Measurements from ENCODE around the gene UBE2G1.

UBE2G1 gene

DNA sequence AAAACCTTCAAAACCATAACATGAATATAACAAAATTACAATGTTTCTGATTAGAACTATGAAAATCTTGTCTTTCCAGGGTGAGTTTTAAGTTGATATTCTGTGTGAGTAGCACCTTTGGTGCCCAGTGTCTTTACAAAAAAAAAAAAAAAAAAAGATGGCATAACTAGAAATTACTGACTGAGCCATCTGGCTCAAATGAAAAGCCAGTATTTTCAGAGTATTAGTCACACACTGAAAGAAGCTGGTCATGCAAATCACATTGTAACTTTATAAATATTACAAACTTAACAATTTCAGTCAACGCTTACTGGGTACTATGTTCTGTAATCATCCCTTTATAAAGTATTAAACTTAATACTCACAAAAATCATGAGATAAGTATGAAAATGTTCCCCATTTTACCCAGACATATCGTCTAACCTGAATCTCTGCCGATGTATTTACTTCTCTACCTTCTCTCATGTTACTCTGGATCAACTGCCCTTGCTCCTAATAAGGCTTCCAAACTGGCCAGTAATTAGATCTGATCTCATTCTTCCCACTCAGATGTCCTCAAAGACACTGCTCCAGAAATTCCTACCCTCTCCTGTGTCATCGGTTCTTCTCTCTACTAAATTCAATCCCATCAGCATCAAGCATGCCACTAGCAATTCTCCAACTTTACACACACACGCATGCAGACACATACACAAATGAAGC, 25.4 kb downstream of the UBE2G1 start:
- Histone ChIP-seq H3K4me1 (ENCODE audit: control insufficient read depth in 1 of 2, insufficient read depth in 2 of 2, low read length in 2 of 2) (peaks cover 4 to 10% of the 10 kb centered on the region in 2 donors), H3K27ac (ENCODE audit: low read depth, low read length) (no peak overlapping the region), H3K36me3 (ENCODE audit: control insufficient read depth in 1 of 2, insufficient read depth in 2 of 2, low read length in 2 of 2) (no peaks in the 10 kb centered on the region), H3K4me3 (ENCODE audit: low read depth in 1 of 2, low read length in 2 of 2) (no peak overlapping the region), H3K9me3 (ENCODE audit: control insufficient read depth in 1 of 2, low read length in 2 of 2) (no peaks in the 10 kb centered on the region), H3K9ac (ENCODE audit: low read depth in 1 of 2, low read length in 2 of 2) (no peak overlapping the region), H3K27me3 (ENCODE audit: control insufficient read depth in 1 of 2, insufficient read depth in 2 of 2, low read length in 2 of 2) (no peaks in the 10 kb centered on the region)

DNA sequence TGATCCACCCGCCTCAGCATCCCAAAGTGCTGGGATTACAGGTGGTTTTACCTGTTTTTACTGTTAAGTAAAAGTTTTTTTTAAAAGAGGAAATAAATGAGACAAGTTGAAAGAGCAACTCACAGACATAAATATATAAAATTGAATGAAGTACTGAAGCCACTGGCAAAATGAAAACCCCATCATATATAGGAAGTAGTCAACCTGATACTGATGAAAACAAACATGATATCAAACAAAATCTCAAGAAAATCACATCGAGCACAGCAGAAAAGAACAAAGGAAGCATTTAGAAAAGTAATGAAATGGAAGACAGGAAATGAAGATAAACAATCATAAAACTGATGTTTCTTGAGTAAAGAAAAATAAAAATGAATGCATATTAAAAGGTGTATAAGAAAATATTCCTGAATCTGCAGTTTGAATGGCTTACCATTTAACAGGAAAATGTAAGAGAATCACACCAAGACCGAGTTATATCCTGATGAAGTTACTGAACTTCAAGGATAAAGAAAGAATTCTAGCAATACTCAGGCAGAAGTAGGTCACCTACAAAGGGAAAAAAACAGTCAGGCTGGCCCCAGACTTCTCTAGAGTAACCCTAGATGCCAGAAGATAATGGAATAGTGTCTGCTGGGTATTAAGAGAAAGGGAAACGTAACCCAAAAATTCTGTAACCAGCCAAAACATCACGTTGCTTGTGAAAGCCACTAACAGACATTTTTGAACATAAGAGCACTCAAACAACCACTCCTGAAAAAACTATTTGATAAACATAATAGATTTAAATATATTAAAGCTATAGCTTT, 31.5 kb downstream of the UBE2G1 start:
- H3K4me1 ChIP-seq (ENCODE audit: control insufficient read depth in 1 of 2, insufficient read depth in 2 of 2, low read length in 2 of 2), result peaks cover 0 to 5% of the 10 kb centered on the region in 2 donors
- no peaks in the 10 kb centered on the region for H3K9me3 ChIP-seq (ENCODE audit: control insufficient read depth in 1 of 2, low read length in 2 of 2)
- no peak overlapping the region for H3K9ac ChIP-seq (ENCODE audit: low read depth in 1 of 2, low read length in 2 of 2)
- H3K27ac ChIP-seq (ENCODE audit: low read depth, low read length), result no peak overlapping the region
- H3K4me3 ChIP-seq (ENCODE audit: low read depth in 1 of 2, low read length in 2 of 2), result no peak overlapping the region
- H3K27me3 ChIP-seq (ENCODE audit: control insufficient read depth in 1 of 2, insufficient read depth in 2 of 2, low read length in 2 of 2), result no peaks in the 10 kb centered on the region
- no peaks in the 10 kb centered on the region for H3K36me3 ChIP-seq (ENCODE audit: control insufficient read depth in 1 of 2, insufficient read depth in 2 of 2, low read length in 2 of 2)

DNA sequence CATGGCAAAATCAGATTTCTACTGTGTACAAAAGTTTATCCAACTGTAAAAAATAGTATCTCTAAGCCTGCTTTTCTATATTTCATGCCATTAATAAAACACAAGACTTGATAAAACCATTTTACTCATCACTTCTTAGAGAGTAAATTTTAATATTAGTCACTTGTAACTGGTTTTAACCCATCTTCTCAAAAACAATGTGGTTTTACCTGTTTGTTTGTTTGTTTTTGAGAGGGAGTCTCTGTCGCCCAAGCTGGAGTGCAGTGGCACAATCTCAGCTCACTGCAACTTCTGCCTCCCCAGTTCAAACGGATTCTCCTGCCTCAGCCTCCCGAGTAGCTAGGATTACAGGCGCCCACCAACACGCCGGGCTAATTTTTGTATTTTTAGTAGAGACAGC, 32.1 kb downstream of the UBE2G1 start:
- Histone ChIP-seq H3K4me1 (ENCODE audit: control insufficient read depth in 1 of 2, insufficient read depth in 2 of 2, low read length in 2 of 2) (peaks cover 0 to 5% of the 10 kb centered on the region in 2 donors), H3K36me3 (ENCODE audit: control insufficient read depth in 1 of 2, insufficient read depth in 2 of 2, low read length in 2 of 2) (no peaks in the 10 kb centered on the region), H3K27me3 (ENCODE audit: control insufficient read depth in 1 of 2, insufficient read depth in 2 of 2, low read length in 2 of 2) (no peaks in the 10 kb centered on the region), H3K27ac (ENCODE audit: low read depth, low read length) (no peak overlapping the region), H3K4me3 (ENCODE audit: low read depth in 1 of 2, low read length in 2 of 2) (no peak overlapping the region), H3K9ac (ENCODE audit: low read depth in 1 of 2, low read length in 2 of 2) (no peak overlapping the region), H3K9me3 (ENCODE audit: control insufficient read depth in 1 of 2, low read length in 2 of 2) (no peaks in the 10 kb centered on the region)

DNA sequence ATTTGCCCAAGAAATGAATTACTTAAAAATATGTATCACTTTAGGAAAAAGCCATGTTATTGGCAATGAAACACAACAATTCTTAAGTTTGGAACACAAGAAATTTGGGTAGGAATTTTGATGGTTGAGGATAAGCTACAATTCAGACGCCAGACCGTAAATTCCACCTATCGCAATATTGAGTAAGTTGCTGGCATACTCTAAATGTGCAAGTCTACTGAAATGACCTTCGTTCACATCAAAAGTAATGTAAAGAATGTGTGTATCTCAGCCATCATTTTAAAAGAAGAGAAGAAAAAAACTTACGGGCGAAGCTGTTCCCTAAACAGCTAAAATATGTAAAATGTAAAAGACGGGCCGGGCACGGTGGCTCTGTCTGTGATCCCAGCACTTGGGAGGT, 33.4 kb downstream of the UBE2G1 start:
- Histone ChIP-seq H3K9me3 (ENCODE audit: control insufficient read depth in 1 of 2, low read length in 2 of 2) (no peaks in the 10 kb centered on the region), H3K4me3 (ENCODE audit: low read depth in 1 of 2, low read length in 2 of 2) (no peak overlapping the region), H3K9ac (ENCODE audit: low read depth in 1 of 2, low read length in 2 of 2) (no peak overlapping the region), H3K27ac (ENCODE audit: low read depth, low read length) (no peak overlapping the region), H3K36me3 (ENCODE audit: control insufficient read depth in 1 of 2, insufficient read depth in 2 of 2, low read length in 2 of 2) (no peaks in the 10 kb centered on the region), H3K27me3 (ENCODE audit: control insufficient read depth in 1 of 2, insufficient read depth in 2 of 2, low read length in 2 of 2) (no peaks in the 10 kb centered on the region), H3K4me1 (ENCODE audit: control insufficient read depth in 1 of 2, insufficient read depth in 2 of 2, low read length in 2 of 2) (peaks cover 0 to 5% of the 10 kb centered on the region in 2 donors)

DNA sequence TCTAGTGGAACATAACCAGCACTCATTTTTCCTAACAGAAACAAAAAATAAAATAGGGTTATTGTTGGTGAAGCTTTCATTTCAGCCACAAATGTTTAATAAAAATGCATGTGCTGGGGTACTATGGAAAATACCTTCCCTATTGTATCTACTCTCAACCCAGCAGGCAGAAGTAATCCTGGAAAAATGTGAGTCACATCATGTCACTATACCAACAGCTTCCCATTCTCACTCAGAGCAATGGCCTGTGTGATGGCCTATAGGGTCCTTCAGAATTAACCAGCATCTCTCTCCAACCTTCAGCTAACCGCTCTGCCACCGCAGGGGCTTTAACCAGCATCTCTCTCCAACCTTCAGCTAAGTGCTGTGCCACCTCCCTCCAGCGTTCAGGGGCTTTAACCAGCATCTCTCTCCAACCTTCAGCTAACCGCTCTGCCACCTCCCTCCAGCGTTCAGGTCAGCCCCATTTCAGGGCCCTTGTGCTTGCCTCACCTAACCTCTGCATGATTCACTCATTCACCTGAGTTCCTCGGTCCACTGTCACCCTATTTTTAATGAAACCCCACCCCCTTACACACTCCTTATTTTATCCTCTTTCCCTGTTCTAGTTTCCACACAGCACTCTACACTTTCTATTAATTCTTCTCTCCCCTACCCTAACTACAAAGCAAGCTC, 34.0 kb downstream of the UBE2G1 start:
- Histone ChIP-seq H3K4me3 (ENCODE audit: low read depth in 1 of 2, low read length in 2 of 2) (no peak overlapping the region), H3K9ac (ENCODE audit: low read depth in 1 of 2, low read length in 2 of 2) (no peak overlapping the region), H3K9me3 (ENCODE audit: control insufficient read depth in 1 of 2, low read length in 2 of 2) (no peaks in the 10 kb centered on the region), H3K27me3 (ENCODE audit: control insufficient read depth in 1 of 2, insufficient read depth in 2 of 2, low read length in 2 of 2) (no peaks in the 10 kb centered on the region), H3K36me3 (ENCODE audit: control insufficient read depth in 1 of 2, insufficient read depth in 2 of 2, low read length in 2 of 2) (no peaks in the 10 kb centered on the region), H3K27ac (ENCODE audit: low read depth, low read length) (no peak overlapping the region), H3K4me1 (ENCODE audit: control insufficient read depth in 1 of 2, insufficient read depth in 2 of 2, low read length in 2 of 2) (peaks cover 0 to 5% of the 10 kb centered on the region in 2 donors)

DNA sequence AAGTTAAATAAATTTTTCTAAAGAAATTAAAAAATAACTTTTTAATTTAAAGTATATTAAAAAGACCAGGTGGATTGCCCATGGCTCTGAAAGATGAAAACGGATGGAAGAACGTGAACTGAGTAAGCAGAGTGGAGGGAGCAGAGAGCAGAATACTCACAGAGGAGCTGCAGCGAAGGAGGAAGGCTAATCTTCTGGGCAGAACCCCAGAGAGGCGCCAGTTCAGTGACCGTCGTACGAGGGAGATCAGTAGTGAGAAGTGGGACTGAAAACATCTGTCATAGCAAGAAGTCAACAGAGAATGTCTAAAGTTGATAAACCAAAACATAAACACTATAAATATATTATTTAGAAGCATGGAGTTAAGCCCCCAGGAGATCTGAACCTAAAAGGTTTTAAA, 34.9 kb downstream of the UBE2G1 start:
- H3K4me3 ChIP-seq (ENCODE audit: low read depth in 1 of 2, low read length in 2 of 2), result no peak overlapping the region
- no peaks in the 10 kb centered on the region for H3K27me3 ChIP-seq (ENCODE audit: control insufficient read depth in 1 of 2, insufficient read depth in 2 of 2, low read length in 2 of 2)
- H3K4me1 ChIP-seq (ENCODE audit: control insufficient read depth in 1 of 2, insufficient read depth in 2 of 2, low read length in 2 of 2), result peaks cover 0 to 5% of the 10 kb centered on the region in 2 donors
- no peak overlapping the region for H3K9ac ChIP-seq (ENCODE audit: low read depth in 1 of 2, low read length in 2 of 2)
- no peaks in the 10 kb centered on the region for H3K36me3 ChIP-seq (ENCODE audit: control insufficient read depth in 1 of 2, insufficient read depth in 2 of 2, low read length in 2 of 2)
- H3K9me3 ChIP-seq (ENCODE audit: control insufficient read depth in 1 of 2, low read length in 2 of 2), result no peaks in the 10 kb centered on the region
- no peak overlapping the region for H3K27ac ChIP-seq (ENCODE audit: low read depth, low read length)

DNA sequence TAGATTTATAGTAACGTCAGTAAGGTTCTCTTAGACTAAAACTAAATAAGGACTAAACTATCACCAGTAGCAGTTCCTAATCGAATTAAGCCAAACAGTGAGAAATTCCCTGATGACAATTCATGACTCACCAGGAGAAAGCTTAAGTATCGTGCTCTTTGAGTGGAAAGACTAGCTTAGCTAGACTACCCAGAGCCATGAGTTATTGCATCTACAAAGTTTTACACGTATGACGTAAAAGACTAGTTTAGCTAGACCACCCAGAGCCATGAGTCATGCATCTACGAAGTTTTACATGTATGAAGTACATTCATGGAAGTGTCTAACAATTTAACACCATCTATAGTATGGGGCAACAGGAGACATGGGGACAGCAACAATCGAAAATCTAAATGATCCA, 36.6 kb downstream of the UBE2G1 start:
- H3K9me3 ChIP-seq (ENCODE audit: control insufficient read depth in 1 of 2, low read length in 2 of 2), result no peaks in the 10 kb centered on the region
- H3K4me1 ChIP-seq (ENCODE audit: control insufficient read depth in 1 of 2, insufficient read depth in 2 of 2, low read length in 2 of 2), result peaks cover 0 to 5% of the 10 kb centered on the region in 2 donors
- no peak overlapping the region for H3K27ac ChIP-seq (ENCODE audit: low read depth, low read length)
- no peaks in the 10 kb centered on the region for H3K36me3 ChIP-seq (ENCODE audit: control insufficient read depth in 1 of 2, insufficient read depth in 2 of 2, low read length in 2 of 2)
- H3K9ac ChIP-seq (ENCODE audit: low read depth in 1 of 2, low read length in 2 of 2), result no peak overlapping the region
- H3K27me3 ChIP-seq (ENCODE audit: control insufficient read depth in 1 of 2, insufficient read depth in 2 of 2, low read length in 2 of 2), result no peaks in the 10 kb centered on the region
- H3K4me3 ChIP-seq (ENCODE audit: low read depth in 1 of 2, low read length in 2 of 2), result no peak overlapping the region

DNA sequence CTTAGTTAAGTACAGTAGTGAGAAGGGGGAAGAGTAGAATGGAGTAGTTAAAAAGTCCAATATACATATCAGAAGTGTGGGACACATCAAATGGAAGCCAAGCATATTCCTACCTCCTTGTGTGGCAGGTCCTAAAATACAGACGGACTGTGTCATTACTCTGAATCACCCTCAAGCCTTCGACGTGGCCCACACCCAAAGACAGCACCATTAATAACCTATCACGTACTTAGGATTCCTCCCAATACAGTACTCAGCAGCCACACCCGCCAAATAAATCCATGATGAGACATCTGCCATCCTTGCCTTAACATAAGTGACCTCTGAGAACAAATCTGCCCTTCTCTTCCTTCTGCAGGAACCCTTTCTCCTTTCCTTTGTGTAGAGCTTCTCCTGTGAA, 38.9 kb downstream of the UBE2G1 start:
- Histone ChIP-seq H3K27me3 (ENCODE audit: control insufficient read depth in 1 of 2, insufficient read depth in 2 of 2, low read length in 2 of 2) (no peaks in the 10 kb centered on the region), H3K27ac (ENCODE audit: low read depth, low read length) (no peak overlapping the region), H3K4me3 (ENCODE audit: low read depth in 1 of 2, low read length in 2 of 2) (no peak overlapping the region), H3K9ac (ENCODE audit: low read depth in 1 of 2, low read length in 2 of 2) (no peak overlapping the region), H3K36me3 (ENCODE audit: control insufficient read depth in 1 of 2, insufficient read depth in 2 of 2, low read length in 2 of 2) (no peaks in the 10 kb centered on the region), H3K9me3 (ENCODE audit: control insufficient read depth in 1 of 2, low read length in 2 of 2) (no peaks in the 10 kb centered on the region), H3K4me1 (ENCODE audit: control insufficient read depth in 1 of 2, insufficient read depth in 2 of 2, low read length in 2 of 2) (peaks cover 0 to 4% of the 10 kb centered on the region in 2 donors)

DNA sequence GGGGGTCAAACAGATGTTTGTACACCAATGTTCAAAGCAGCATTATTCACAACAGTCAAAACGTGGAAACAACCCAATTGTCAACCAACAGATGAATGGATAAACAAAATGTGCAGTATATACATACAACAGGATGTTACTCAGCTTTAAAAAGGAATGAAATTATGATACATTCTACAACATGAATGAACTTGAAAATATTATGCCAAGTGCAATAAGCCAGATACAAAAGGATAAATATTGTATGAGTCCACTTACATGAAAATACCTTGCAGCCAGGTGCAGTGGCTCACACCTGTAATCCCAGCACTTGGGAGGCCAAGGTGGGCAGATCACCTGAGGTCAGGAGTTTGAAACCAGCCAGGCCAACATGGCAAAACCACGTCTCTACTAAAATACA, 39.9 kb downstream of the UBE2G1 start:
- Histone ChIP-seq H3K9me3 (ENCODE audit: control insufficient read depth in 1 of 2, low read length in 2 of 2) (no peaks in the 10 kb centered on the region), H3K27ac (ENCODE audit: low read depth, low read length) (no peak overlapping the region), H3K9ac (ENCODE audit: low read depth in 1 of 2, low read length in 2 of 2) (no peak overlapping the region), H3K4me3 (ENCODE audit: low read depth in 1 of 2, low read length in 2 of 2) (no peak overlapping the region), H3K4me1 (ENCODE audit: control insufficient read depth in 1 of 2, insufficient read depth in 2 of 2, low read length in 2 of 2) (no peaks in the 10 kb centered on the region), H3K27me3 (ENCODE audit: control insufficient read depth in 1 of 2, insufficient read depth in 2 of 2, low read length in 2 of 2) (no peaks in the 10 kb centered on the region), H3K36me3 (ENCODE audit: control insufficient read depth in 1 of 2, insufficient read depth in 2 of 2, low read length in 2 of 2) (no peaks in the 10 kb centered on the region)

DNA sequence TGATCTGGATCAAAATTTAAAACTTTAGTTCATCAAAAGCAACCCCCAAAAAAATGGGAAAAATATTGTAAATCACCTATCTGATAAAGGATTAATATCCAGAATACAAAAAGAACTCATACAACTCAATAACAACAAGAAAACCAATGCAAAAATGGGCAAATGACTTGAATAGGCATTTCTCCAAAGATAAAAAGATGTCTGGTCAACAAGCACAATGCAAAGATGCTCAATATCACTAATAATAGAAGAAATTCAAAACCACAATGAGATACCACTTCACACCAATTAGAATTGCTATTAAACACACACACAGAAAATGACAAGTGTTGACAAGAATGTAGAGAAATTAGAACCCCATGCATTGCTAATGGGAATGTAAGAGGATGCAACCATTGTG, 40.4 kb downstream of the UBE2G1 start:
- H3K9ac ChIP-seq (ENCODE audit: low read depth in 1 of 2, low read length in 2 of 2), result no peak overlapping the region

More for the DNA sequence above, 40.4 kb downstream of the UBE2G1 start:
- Histone ChIP-seq H3K27me3 (ENCODE audit: control insufficient read depth in 1 of 2, insufficient read depth in 2 of 2, low read length in 2 of 2) (no peaks in the 10 kb centered on the region), H3K4me3 (ENCODE audit: low read depth in 1 of 2, low read length in 2 of 2) (no peak overlapping the region), H3K27ac (ENCODE audit: low read depth, low read length) (no peak overlapping the region), H3K36me3 (ENCODE audit: control insufficient read depth in 1 of 2, insufficient read depth in 2 of 2, low read length in 2 of 2) (no peaks in the 10 kb centered on the region), H3K9me3 (ENCODE audit: control insufficient read depth in 1 of 2, low read length in 2 of 2) (no peaks in the 10 kb centered on the region), H3K4me1 (ENCODE audit: control insufficient read depth in 1 of 2, insufficient read depth in 2 of 2, low read length in 2 of 2) (no peaks in the 10 kb centered on the region)
